ENCODE data around the gene CCDC152. TPM values are rescaled to one million over a fixed set of nuclear protein-coding genes. Genes with fewer than 3 reads are reported as not detected.

Gene CCDC152
- total RNA-seq, 1 experiment from 2014 or later, result 0.13 TPM

DNA sequence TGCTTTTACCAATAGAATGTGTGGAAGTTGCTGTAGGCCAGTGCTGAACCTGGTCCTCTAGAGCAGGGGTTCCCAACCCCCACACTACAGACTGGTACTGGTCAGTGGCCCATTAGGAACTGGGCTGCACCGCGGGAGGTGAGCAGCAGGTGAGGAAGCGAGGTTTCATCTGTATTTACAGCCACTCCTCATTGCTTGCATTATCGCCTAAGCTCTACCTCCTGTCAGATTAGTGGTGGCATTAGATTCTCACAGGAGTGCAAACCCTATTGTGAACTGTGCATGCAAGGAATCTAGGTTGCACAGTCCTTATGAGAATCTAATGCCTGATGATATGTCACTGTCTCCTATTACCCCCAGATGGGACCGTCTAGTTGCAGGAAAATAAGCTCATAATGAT is 6.1 kb upstream of the CCDC152 start:
- no peak overlapping the region for H3K14ac ChIP-seq (ENCODE audit: insufficient read depth, low read length)
- H3K9ac ChIP-seq (ENCODE audit: extremely low read depth, insufficient read length, low read length), result no peak overlapping the region
- H2BK20ac ChIP-seq (ENCODE audit: low read depth, low read length, poor library complexity, severe bottlenecking), result no peak overlapping the region
- Mint-ChIP-seq H3K36me3 (ENCODE audit: insufficient read depth in 1 of 3, low read depth in 3 of 3) (no peaks in the 10 kb centered on the region), H3K27ac (no peak overlapping the region), H3K27me3 (ENCODE audit: low read depth) (no peaks in the 10 kb centered on the region), H3K4me3 (no peak overlapping the region), H3K9me3 (peaks cover 0 to 2% of the 10 kb centered on the region in 2 experiments; a peak in 2 of 5 replicates), H3K4me1 (peaks cover 5 to 9% of the 10 kb centered on the region in 2 experiments; a peak in 3 of 4 replicates)
- no peak overlapping the region for H3K18ac ChIP-seq (ENCODE audit: insufficient read length, low read depth, low read length)
- H4K5ac ChIP-seq (ENCODE audit: insufficient read length, low read depth, low read length), result no peak overlapping the region
- no peak overlapping the region for H3K23ac ChIP-seq (ENCODE audit: insufficient read length, low read depth, low read length)
- H3K27ac ChIP-seq (ENCODE audit: insufficient read length, low read depth, low read length), result no peak overlapping the region
- H3K9me3 ChIP-seq (ENCODE audit: control insufficient read depth, low read depth, low read length), result no peaks in the 10 kb centered on the region
- H3K4ac ChIP-seq (ENCODE audit: low read depth, low read length), result no peak overlapping the region
- H4K91ac ChIP-seq (ENCODE audit: insufficient read length, low read depth, low read length), result no peak overlapping the region
- no peaks in the 10 kb centered on the region for H3K27me3 ChIP-seq (ENCODE audit: insufficient read depth, low read length)
- no peak for DNase-seq
- H2BK120ac ChIP-seq (ENCODE audit: low read depth, low read length, poor library complexity, severe bottlenecking), result no peak overlapping the region
- no peaks in the 10 kb centered on the region for H3K4me1 ChIP-seq (ENCODE audit: insufficient read depth, low read length)
- H2BK15ac ChIP-seq (ENCODE audit: low read depth, low read length), result no peak overlapping the region
- TF ChIP-seq, protein P1, sequence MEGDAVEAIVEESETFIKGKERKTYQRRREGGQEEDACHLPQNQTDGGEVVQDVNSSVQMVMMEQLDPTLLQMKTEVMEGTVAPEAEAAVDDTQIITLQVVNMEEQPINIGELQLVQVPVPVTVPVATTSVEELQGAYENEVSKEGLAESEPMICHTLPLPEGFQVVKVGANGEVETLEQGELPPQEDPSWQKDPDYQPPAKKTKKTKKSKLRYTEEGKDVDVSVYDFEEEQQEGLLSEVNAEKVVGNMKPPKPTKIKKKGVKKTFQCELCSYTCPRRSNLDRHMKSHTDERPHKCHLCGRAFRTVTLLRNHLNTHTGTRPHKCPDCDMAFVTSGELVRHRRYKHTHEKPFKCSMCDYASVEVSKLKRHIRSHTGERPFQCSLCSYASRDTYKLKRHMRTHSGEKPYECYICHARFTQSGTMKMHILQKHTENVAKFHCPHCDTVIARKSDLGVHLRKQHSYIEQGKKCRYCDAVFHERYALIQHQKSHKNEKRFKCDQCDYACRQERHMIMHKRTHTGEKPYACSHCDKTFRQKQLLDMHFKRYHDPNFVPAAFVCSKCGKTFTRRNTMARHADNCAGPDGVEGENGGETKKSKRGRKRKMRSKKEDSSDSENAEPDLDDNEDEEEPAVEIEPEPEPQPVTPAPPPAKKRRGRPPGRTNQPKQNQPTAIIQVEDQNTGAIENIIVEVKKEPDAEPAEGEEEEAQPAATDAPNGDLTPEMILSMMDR (conservative IDR thresholded peaks at IDR 0.05), result no peak
- no peaks in the 10 kb centered on the region for H3K79me2 ChIP-seq (ENCODE audit: insufficient read depth, low read length)
- H4K8ac ChIP-seq (replicated peaks; ENCODE audit: insufficient read length, low read depth, low read length), result no peak overlapping the region
- no peak overlapping the region for H3T11ph ChIP-seq (ENCODE audit: low read length)
- no CpG with 5 or more reads among the region's 5 CpGs for WGBS (ENCODE audit: extremely low coverage, insufficient read length, low lambda C conversion rate)
- no peaks in the 10 kb centered on the region for H4K20me1 ChIP-seq (ENCODE audit: control insufficient read depth, insufficient read depth, insufficient read length)
- H3K4me2 ChIP-seq (ENCODE audit: insufficient read depth, insufficient read length, low read length), result no peak overlapping the region
- H2AFZ ChIP-seq (ENCODE audit: low read length), result no peak overlapping the region
- H3K56ac ChIP-seq (ENCODE audit: insufficient read length, low read depth, low read length), result no peak overlapping the region
- no peak overlapping the region for H2BK5ac ChIP-seq (ENCODE audit: insufficient read length, low read length)
- no peak overlapping the region for H2AK5ac ChIP-seq (ENCODE audit: insufficient read length, low read length)
- no peaks in the 10 kb centered on the region for H3K79me1 ChIP-seq (ENCODE audit: insufficient read depth, low read depth, low read length, poor library complexity, severe bottlenecking)
- no peak overlapping the region for H2BK12ac ChIP-seq (ENCODE audit: insufficient read length, low read depth, low read length)
- no peaks in the 10 kb centered on the region for H3K23me2 ChIP-seq (ENCODE audit: insufficient read length, low read depth, low read length, poor library complexity, severe bottlenecking)
